ENCODE results near the gene XXYLT1.
"Not testable (repeated sequence)": the region's sequence is repeated elsewhere in the genome, so short reads cannot be mapped to it uniquely, and the experiment has no call there.

XXYLT1 gene

GRCh38 chr3:195041871-195042742 lies 228.9 kb downstream of the XXYLT1 start:
- no peak for TF ChIP-seq CTCF (conservative IDR thresholded peaks at IDR 0.05; ENCODE audit: control insufficient read depth, insufficient read depth, low read depth, low read length)
- no peak for DNase-seq (ENCODE audit: low read depth)
- H3K4me3 ChIP-seq (ENCODE audit: control insufficient read depth, low read depth, low read length): no peak overlapping the region

- no peak for DNase-seq (ENCODE audit: low read depth)
- no peak for TF ChIP-seq CTCF (conservative IDR thresholded peaks at IDR 0.05; ENCODE audit: control insufficient read depth, insufficient read depth, low read depth, low read length)
- no peak overlapping the region for H3K4me3 ChIP-seq (ENCODE audit: control insufficient read depth, low read depth, low read length)
Measured at GRCh38 chr3:195040773-195041520, 230.0 kb downstream of the XXYLT1 start.

- TF ChIP-seq CTCF (conservative IDR thresholded peaks at IDR 0.05; ENCODE audit: control insufficient read depth, insufficient read depth, low read depth, low read length): no peak
- no peak overlapping the region for H3K4me3 ChIP-seq (ENCODE audit: control insufficient read depth, low read depth, low read length)
Measured at GRCh38 chr3:195040094-195040493, 230.9 kb downstream of the XXYLT1 start.

GRCh38 chr3:195039180-195039843 lies 231.6 kb downstream of the XXYLT1 start:
- TF ChIP-seq CTCF (conservative IDR thresholded peaks at IDR 0.05; ENCODE audit: control insufficient read depth, insufficient read depth, low read depth, low read length): no peak
- no peak for DNase-seq (ENCODE audit: low read depth)
- no peak overlapping the region for H3K4me3 ChIP-seq (ENCODE audit: control insufficient read depth, low read depth, low read length)

More at GRCh38 chr3:195040094-195040493, 230.9 kb downstream of the XXYLT1 start:
- DNase-seq (ENCODE audit: low read depth): no peak

GRCh38 chr3:195038161-195038560 lies 232.8 kb downstream of the XXYLT1 start:
- DNase-seq (ENCODE audit: low read depth): no peak
- H3K4me3 ChIP-seq (ENCODE audit: control insufficient read depth, low read depth, low read length): no peak overlapping the region

GRCh38 chr3:195037586-195037985 lies 233.4 kb downstream of the XXYLT1 start:
- DNase-seq (ENCODE audit: low read depth): not testable (repeated sequence)

More at GRCh38 chr3:195038161-195038560, 232.8 kb downstream of the XXYLT1 start:
- TF ChIP-seq CTCF (conservative IDR thresholded peaks at IDR 0.05; ENCODE audit: control insufficient read depth, insufficient read depth, low read depth, low read length): no peak

More at GRCh38 chr3:195037586-195037985, 233.4 kb downstream of the XXYLT1 start:
- H3K4me3 ChIP-seq (ENCODE audit: control insufficient read depth, low read depth, low read length): not testable (repeated sequence)

Measured in fibroblast of mammary gland (primary cell).